ENCODE results near the gene FAAP24. TPM values are rescaled to one million over a fixed set of nuclear protein-coding genes. Genes with fewer than 3 reads are reported as not detected.
"Not testable (repeated sequence)": the region's sequence is repeated elsewhere in the genome, so short reads cannot be mapped to it uniquely, and the experiment has no call there.

Gene FAAP24
- total RNA-seq, 2 experiments from 2014 or later: 6.7 to 9.7 TPM

GRCh38 chr19:33003424-33004024 lies 31.5 kb downstream of the FAAP24 start:
- H3K27ac Mint-ChIP-seq; H3K9me3 Mint-ChIP-seq (ENCODE audit: low read depth); H3K36me3 Mint-ChIP-seq; H3K27me3 Mint-ChIP-seq; ATAC-seq; DNase-seq; H3K4me3 Mint-ChIP-seq: not testable (repeated sequence)
- H3K4me1 Mint-ChIP-seq: peaks cover 14% of the 10 kb centered on the region
- CTCF ChIA-PET: interaction anchor here (0.5 kb wide), 1 partner anchor 240 kb away, joined by 3 read pairs; no protein-coding TSS in a partner anchor

- DNase-seq (no peak), ATAC-seq (no peak)
- Mint-ChIP-seq H3K36me3 (no peaks in the 10 kb centered on the region), H3K27me3 (no peaks in the 10 kb centered on the region), H3K4me1 (peaks cover 5% of the 10 kb centered on the region), H3K4me3 (no peak overlapping the region), H3K9me3 (ENCODE audit: low read depth) (no peaks in the 10 kb centered on the region), H3K27ac (no peak overlapping the region)
- CTCF ChIA-PET: no interaction called here
Observed at GRCh38 chr19:33005440-33005839, 33.4 kb downstream of the FAAP24 start.

DNA sequence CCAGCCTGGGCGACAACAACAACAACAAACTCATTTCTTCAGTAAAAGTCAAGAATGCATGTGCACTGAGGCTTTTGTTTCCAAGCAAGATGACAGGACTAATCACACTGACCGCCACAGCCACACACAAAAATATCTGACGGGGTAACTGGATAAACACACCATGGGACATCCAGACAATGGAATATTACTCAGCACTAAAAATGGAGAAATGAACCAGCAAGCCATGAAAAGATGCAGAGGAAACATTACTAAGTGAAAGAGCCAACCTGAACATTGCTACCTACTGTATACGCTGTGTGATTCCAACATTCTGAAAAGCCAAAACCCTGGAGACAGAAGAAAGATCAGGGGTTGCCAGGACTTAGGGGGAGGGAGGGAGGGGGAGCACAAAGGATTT lies 36.7 kb downstream of the FAAP24 start:
- Mint-ChIP-seq H3K36me3 (no peaks in the 10 kb centered on the region), H3K9me3 (ENCODE audit: low read depth) (no peaks in the 10 kb centered on the region), H3K4me3 (no peak overlapping the region), H3K27ac (no peak overlapping the region), H3K27me3 (no peaks in the 10 kb centered on the region), H3K4me1 (no peaks in the 10 kb centered on the region)
- ATAC-seq (no peak), DNase-seq (no peak)
- CTCF ChIA-PET: no interaction called here

DNA sequence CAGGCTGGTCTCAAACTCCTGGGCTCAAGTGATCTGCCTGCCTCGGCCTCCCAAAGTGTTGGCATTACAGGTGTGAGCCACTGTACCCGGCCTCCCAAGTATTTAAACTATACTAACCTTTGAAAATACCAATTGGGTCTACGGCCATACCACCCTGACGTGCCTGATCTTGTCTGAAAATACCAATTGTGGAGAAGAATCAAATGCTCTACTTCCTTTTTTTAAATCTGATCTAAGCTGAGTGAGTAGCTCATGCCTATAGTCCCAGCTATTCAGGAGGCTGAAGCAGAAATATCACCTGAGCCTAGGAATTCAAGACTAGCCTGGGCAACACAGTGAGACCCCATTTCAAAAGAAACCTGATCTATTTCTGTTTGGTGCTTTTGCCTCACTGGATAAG lies 38.8 kb downstream of the FAAP24 start:
- ATAC-seq; H3K36me3 Mint-ChIP-seq; H3K4me3 Mint-ChIP-seq; H3K27me3 Mint-ChIP-seq; H3K4me1 Mint-ChIP-seq; DNase-seq; H3K9me3 Mint-ChIP-seq (ENCODE audit: low read depth); CTCF ChIA-PET; H3K27ac Mint-ChIP-seq: not testable (repeated sequence)

- Mint-ChIP-seq H3K4me1 (no peaks in the 10 kb centered on the region), H3K9me3 (ENCODE audit: low read depth) (no peaks in the 10 kb centered on the region), H3K4me3 (no peak overlapping the region), H3K36me3 (no peaks in the 10 kb centered on the region), H3K27ac (no peak overlapping the region), H3K27me3 (no peaks in the 10 kb centered on the region)
- CTCF ChIA-PET: no interaction called here
- no peak for ATAC-seq
- no peak for DNase-seq
Observed at GRCh38 chr19:33022472-33023116, 50.6 kb downstream of the FAAP24 start.

DNA sequence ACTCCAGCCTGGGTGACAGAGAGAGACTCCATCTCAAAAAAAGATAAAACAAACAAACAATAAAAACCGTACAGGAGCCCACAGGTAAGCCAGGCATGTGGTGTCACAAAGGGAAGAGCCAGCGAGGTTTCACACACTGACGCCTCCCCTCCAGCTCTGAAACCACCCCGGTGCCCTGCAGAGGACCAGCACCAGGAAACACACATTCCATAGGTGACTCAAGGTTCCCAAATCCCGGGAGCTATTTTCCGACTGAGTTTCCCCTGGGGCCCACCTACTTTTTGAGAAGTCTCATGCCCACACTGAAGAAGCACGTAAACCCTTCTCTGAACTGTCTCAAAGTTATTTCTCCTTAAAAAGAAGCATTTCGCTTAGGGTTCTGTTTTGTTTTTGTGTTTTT lies 52.4 kb downstream of the FAAP24 start:
- ATAC-seq: no peak
- DNase-seq: no peak
- Mint-ChIP-seq H3K36me3 (no peaks in the 10 kb centered on the region), H3K9me3 (ENCODE audit: low read depth) (no peaks in the 10 kb centered on the region), H3K4me1 (no peaks in the 10 kb centered on the region), H3K27me3 (no peaks in the 10 kb centered on the region), H3K4me3 (no peak overlapping the region), H3K27ac (no peak overlapping the region)
- CTCF ChIA-PET: no interaction called here

GRCh38 chr19:33025468-33026238 lies 53.6 kb downstream of the FAAP24 start:
- H3K9me3 Mint-ChIP-seq (ENCODE audit: low read depth); H3K4me1 Mint-ChIP-seq; H3K4me3 Mint-ChIP-seq; CTCF ChIA-PET; DNase-seq; H3K27ac Mint-ChIP-seq; H3K36me3 Mint-ChIP-seq; ATAC-seq; H3K27me3 Mint-ChIP-seq: not testable (repeated sequence)

DNA sequence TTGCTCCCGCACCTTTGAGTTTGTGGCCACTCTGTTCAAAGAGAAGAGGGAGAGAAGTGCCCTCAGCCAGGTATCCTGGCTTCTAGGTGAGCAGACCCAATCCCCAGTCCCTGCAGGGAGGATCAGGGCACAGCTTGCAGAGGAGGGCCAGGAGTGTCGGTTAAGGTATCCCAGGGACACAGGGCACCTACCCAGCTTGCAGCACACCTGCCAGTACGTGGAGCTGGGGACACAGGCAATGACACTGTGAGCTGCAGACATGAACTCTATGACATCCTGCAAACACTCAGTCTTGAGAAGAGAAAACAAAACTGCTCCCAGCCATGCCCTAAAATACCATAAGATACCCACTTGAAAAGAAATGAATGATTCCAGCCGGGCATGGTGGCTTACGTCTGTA lies 54.6 kb downstream of the FAAP24 start:
- not testable (repeated sequence) for H3K4me1 Mint-ChIP-seq; H3K27me3 Mint-ChIP-seq; H3K36me3 Mint-ChIP-seq; DNase-seq; H3K27ac Mint-ChIP-seq; H3K4me3 Mint-ChIP-seq; H3K9me3 Mint-ChIP-seq (ENCODE audit: low read depth); ATAC-seq
- CTCF ChIA-PET: interaction anchor here (0.6 kb wide), 1 partner anchor 92 kb away, joined by 3 read pairs; no protein-coding TSS in a partner anchor

Other genes starting within 250 kb of the FAAP24 start
- gene SLC7A9, start 102.5 kb upstream of the FAAP24 start, total RNA-seq: under 1 TPM in 1 of 2 experiments, not detected in 1; 0.16 TPM
- gene CEP89, start 284 bp upstream of the FAAP24 start, total RNA-seq: 10 to 100 TPM; 17.9 to 21.9 TPM
- gene RHPN2, start 92.6 kb downstream of the FAAP24 start, total RNA-seq: 1 to 10 TPM; 1.3 to 2.4 TPM
- 10 to 100 TPM; 13.7 to 15.4 TPM for gene GPATCH1, start 108.9 kb downstream of the FAAP24 start, total RNA-seq
- gene WDR88, start 159.9 kb downstream of the FAAP24 start, total RNA-seq: not detected
- under 1 TPM in 1 of 2 experiments, not detected in 1; 0.30 TPM for gene LRP3, start 222.1 kb downstream of the FAAP24 start, total RNA-seq